ENCODE measurements around the gene DENND2D.

DENND2D gene

DNA sequence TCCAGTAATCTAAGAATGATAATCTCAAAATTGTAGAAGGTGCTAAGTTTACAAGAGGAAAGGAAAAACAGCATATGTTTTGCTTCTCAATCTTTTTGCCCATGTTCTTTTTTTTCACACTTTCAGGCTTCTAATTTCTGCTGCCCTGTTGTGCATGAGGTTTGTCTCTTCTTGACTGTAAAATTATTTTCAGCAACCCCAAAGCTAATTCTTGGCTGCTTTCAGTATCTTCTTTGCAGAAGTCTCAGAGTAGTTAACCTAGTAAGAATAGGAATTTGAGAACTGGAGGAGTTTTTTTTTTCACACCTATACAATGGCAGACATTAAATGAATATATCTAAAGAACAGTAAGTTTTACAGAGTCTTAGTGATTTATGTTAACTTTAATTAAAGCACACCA lies 26.4 kb downstream of the DENND2D start:
- no peak for DNase-seq

DNA sequence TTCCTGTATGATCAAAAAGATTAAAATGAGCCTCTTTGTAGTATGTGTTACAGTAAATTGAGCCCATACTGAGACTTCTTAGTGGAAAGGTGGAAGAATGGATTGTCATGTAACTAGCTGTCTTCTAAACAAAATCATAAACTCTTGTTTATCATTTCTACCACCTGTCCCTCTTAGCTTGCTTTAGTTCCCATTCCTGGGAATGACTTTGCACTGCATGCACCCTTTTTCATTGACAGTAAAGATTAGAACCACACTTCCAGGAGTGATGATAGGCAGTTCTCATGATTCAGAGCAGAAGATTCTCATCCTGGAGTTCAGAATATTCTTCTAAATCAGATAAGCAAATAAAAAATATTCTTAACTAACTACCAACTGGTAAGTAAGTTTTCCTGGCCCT lies 28.0 kb downstream of the DENND2D start:
- no peak for DNase-seq

DNA sequence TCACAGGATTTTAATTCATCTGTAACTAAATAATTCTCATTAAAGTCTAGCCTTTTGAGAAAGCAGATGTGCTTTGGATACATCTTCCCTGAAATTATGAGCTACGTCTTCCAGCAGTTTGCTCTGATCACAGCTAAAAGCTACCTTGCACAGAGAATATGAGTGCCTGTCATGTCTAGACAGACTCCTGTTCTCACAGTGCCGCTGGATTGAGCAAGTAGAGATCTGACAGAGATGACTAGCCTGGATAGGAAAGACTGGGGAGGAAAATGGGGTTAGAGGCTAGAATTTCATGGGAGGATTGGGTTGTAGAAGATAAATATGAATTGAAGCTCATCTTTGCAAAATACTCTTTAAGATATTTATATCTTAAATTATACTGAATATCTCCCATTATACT lies 36.3 kb downstream of the DENND2D start:
- DNase-seq, result no peak

DNA sequence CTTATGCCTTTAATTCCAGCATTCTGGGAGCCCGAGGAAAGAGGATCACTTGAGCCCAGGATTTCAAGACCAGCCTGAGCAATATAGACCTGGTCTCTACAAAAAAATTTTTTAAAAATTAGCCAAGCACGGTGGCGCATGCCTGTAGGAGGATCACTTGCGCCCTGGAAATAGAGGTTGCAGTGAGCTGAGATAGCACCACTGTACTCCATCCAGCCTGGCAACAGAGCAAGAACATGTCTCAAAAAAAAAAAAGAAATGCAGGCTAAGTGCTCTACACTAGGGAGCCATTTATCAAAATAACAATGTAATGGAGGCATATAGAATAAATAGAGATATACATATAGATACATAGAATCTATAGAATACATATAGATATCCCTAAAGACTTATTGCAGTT lies 37.1 kb downstream of the DENND2D start:
- DNase-seq, result no peak

DNA sequence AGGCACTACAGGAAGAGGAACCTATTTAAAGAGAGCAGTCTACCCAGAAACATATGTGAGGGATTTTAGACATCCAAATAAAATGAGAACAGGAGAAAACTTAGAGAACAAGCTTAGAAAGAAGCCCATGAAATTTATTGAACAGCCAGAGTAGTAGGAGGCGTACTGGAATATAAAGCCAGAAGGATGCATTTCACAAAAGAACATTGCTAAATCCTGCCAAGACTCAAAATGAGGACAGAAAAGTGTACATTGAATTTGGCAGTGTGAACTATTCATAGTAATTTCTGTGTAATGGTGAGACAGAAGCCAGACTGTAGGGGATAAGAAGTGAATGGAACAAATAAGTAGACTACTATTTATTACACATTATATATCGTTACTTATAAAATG lies 38.0 kb downstream of the DENND2D start:
- no peak for DNase-seq

DNA sequence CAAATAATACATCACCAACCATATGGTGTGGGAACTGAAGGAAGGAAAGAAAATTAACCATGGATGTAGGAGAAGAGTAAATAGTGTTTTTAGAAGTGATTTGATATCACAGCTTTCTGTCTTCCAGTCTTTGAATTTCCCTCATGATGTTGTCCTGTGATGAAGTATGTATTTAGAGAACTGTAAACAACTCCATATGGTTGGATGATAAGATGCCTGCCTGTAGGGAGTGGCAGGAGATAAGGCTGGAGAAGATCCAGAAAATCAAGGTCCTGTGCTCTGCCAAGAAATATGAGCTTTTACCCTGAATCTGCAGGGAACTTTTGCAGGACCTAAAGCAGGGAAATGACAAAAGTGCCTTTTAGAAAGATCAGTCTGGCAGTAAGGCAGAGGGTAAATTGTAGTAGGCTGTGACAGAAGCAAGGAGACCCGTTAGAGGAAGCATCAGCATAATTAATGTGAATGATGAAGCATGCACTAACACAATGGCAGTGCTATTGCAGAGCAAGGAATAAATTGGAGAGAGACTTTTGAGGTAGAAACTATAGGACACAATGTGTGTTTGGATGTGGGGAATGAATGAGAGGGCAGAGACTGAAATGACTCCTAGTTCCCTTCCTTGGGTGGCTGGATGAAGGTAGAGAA lies 38.5 kb downstream of the DENND2D start:
- DNase-seq, result no peak

DNA sequence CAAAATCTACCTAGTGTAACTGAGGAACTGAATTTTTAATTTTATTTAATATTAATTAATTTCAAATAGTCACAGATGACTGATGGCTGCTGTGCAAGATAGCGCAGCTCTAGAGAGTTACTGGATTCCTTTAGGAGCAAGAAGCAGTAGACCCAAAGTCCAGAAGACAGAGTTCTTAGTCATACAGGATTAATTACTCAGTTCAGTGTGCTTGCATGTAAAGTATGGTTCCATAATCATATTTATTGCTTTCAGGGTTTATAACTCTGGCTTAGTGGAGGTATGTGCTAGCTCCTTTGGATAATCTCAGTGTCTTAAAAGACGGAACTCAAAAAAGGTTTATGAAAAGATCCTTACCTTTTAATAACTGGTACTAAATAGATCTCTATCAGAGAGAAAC lies 43.0 kb downstream of the DENND2D start:
- no peak for DNase-seq

DNA sequence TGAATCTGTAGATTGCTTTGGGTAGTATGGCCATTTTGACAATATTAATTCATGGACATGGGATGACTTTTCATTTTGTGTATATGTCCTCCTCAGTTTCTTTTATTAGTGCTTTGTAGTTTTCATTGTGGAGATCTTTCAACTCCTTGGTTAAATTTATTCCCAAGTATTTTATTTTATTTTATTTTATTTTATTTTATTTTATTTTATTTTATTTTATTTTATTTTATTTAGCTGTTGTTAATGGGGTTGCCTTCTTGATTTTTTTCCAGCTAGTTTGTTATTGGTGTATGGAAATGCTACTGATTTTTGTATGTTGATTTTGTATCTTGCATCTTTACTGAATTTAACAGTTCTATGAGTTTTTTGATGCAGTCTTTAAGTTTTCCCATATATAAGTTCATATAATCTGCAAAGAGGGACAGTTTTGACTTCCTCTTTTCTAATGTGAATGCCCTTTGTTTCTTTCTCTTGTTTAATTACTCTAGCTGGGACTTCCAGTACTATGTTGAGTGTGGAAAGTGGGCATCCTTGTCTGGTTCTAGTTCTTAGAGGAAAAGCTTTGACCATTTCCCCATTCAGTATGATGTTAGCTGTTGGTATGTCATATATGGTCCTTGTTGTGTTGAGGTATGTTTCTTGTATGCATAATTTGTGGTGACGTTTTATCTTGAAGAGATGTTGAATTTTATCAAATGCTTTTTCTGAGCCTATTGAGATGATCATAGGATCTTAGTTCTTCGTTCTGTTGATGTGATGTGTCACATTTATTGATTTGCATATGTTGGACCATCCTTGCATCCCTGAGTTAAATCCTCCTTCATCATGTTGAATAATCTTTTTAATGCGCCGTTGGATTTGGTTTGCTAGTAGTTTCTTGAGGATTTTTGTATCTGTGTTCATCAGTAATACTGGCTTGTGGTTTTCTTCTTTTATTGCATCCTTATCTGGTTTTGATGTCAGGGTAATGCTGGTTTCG lies 46.1 kb downstream of the DENND2D start:
- DNase-seq, result no peak

DNA sequence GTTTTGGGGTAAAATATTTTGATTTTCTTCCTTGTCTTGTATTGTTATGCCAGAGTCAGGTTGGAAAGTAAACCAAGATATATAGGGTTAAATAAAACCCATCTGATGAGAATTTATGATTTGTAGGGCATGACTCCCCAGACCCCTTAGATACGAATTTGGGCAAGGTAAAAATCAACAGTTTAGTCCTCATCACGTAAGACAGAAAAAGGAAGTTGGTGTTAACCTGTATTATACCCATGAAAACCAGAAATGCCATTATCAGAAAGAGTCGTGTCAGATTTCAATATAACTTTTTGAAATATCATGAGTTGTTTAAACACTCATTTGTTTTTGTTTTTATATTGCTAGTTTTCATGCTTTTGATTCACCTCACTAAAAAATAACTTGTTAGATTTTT lies 48.6 kb downstream of the DENND2D start:
- no peak for DNase-seq

DNA sequence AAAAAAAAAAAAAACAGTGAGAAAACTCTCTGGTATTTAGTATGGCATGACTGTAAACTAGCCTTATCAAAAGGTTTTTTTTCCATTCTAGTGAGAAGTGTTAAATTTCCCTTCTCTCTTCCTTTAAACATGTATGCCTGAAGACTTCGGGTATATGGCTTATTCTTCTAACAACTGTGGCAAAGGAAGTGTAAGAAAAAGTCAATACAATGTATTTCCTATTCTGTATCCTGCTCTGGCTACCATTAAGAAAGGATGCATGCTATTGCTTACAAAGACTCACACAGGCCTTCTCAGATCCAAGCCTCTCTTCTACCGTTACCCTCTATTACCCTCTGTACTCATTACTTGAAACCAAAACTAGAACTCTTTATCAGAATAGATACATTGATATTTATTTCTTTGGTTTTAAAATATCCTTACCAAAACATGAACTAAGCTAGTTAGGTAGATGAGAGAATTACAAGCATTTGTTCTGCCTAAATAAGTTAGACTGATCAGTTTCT lies 52.0 kb downstream of the DENND2D start:
- DNase-seq, result no peak

DNA sequence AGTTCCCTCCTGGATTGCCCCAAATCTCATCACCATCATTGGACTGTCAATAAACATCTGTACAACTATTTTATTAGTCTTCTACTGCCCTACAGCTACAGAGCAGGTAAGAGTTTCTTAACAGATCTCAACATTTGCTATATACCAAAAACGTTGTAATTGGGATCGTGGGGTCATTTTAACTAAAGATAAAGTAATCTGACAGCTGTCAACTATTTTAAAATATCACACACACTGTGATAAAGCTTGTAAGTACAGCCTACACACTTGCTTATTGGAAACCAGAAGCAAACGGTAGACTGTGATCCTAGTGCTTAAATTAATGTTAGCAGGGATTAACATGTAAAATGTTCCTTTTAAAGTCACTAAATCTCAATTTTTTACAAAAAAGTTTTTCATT lies 52.5 kb downstream of the DENND2D start:
- DNase-seq, result no peak

DNA sequence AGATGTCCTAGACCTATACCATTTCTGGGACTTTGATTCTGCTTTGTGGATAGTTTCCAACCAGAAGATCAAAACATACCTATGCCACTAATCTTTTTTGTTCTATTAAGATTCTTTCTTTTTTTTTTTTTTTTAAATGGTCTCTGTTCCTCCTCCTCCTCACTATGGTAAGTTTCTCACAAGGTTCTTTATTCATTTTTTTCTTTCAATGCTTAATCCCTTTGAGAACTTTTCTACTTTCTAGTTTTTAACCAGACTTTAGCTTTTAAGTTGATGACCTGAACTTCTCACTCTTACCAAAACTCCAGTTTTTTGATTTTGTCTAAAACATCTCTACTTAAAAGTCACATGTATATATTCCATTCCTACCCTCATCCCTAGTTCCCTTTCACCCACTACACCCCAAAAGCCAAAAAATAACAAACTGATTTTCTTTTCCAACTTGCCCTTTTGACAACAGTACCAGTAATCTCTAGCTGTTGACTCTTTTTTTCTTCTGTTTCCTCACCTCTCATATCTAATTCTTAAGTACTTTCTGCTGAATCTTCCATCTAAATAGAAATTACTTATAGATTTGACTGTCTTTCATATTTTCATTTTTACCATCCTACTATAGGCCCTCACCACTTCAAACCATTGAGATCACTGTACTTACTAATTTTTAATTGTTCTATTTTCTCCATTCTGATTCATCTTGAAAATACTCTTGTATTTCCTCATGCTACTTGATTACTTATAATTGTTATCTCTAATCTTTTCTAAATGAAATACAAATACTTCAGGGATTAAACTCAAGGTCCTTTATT lies 54.3 kb downstream of the DENND2D start:
- no peak for DNase-seq

DNA sequence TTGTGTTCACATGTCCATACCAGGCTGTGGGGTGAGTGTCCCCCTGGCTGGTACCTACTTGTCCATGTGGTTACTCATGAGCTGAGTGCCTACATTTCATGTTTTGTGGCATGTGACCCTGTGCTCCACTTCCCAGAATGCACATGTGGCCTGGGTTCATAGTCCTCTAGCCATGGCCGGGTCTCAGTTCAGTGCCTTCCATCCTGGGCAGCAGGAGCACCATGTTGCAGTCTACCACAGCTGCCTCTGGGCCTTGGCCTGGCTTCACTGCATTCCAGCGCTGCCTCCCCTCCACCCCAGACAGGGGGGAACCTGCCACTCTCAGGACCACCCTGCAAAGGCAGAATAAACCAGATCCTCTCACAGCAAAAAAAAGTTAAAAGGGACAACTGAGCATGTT lies 54.9 kb downstream of the DENND2D start:
- DNase-seq, result no peak

DNA sequence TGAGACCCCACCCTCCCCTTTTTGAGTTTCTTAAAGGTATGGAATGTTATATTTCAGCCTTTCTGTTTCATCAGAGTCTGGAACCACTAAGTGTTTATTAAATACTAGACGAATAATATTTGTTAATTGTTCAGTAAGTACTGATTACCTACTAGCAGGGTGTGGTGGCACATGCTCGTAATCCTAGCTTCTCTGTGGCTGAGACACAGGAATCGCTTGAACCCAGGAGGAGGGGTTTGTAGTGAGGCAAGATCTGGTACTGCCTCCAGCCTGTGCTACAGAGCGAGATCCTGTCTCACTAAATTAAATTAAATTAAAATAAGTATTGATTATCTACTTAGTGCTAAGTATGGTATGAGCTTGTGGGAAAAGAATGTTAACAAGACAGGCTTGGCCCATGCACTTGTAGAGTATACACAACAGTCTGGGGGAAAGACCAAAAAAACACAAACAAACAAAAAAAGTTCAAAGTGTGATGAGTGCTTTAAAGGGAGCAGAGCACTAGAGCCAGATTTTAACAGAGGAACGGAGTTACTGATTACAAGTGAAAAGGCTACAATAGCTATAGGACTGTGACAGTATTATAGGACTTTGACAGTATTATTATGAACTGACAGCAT lies 58.0 kb downstream of the DENND2D start:
- DNase-seq, result no peak

DNA sequence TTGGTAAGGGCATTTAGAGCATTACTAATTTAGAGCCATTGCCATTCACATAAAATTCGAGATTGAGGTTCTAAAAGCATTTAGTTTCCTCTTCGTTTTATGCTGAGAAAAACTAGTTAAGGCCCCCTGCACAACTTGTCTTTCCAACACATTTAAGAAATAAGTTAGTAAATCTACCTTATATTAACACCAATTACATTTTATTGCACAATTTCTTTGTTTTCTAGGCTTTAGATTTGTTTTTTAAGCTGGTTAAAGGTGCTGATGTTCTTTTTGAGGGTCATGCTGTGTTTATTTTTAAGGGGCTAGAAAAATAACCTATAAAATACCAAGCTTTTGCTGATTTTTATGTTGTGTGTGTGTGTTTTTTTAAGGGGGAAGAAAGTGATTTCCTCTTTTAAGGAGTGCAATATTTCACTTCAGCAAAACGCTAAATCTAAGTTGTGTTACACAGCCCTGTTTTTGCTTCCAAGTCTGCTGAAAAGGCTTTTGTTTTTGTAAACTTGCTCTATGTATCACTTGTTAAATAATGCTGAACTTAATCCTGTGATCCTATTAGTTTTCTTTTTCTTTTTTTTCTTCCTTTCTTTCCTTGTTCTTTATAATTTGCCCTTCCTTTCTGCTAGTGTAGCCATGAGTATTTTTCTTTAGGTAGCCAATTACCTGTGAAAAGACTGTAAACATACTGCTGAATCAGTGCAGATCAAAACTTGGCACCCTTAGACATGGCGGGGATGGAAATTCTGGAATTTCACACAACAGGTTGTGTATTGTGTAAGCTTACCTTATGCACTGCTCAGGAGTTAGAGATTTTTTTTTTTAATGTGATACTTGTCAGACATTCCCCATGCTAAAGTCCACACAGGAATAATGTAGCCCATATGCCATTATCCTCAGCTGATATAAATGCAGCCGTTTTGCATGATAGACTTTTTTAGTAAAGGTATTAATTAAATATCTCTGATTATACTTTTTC lies 58.9 kb downstream of the DENND2D start:
- no peak for DNase-seq

DNA sequence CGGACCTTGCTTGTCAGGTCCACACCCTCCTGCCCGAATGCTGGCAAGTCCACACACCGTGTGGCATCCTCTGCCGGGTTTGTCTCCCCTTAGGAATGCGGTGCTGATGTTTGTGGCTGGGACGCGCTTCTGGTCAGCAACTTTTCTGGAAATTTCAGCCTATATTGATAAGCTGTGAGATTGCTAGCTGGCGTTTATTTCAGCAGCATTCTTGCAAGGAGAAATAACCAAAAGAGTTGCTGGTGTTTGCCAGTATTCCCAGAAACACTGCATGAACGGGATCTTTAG lies 59.8 kb downstream of the DENND2D start:
- no peak for DNase-seq

DNA sequence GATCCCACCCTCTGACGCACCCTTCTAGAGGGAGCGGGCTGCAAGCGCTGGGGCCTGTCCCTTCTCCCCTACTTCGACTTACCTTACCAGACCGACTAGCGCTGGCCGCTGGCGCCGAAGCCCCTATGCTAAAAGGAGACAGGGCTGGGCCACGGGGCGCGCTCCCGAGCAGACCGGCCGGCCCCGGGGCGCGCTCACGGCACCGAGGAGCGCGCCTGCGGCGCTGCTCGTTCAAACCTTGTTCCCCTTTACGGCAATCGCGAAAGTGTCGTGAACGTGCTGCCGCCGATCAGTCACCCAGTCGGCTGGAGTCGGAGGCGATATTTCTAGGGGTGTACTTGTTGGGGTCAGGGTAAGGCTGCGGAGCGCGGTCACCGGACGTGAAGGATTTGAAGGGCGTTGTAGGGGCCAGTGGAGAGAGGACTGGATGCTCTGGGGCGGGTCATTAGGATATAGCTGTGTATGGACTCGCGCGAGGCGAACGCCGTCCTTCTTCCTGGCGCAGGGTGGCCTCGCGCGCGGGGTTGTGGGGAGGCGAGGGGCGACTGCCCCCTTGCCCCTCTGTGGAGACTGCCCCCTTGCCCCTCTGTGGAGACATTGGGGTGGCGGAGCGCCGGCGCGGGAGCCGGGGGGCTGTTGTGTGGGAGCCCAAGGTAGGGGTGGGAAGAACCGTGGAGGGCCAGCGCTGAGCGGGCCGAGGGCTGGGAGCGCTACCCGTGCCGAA lies 60.3 kb downstream of the DENND2D start, which contains the start of the genes CEPT1 and DRAM2:
TSS of gene CEPT1 (plus strand) at position 268 of the 724 bp plus-strand sequence. CDS start 7,492 bp downstream, outside the sequence.
TSS of gene DRAM2 (minus strand) at position 138 of the 724 bp plus-strand sequence. CDS start 8,539 bp downstream, outside the sequence.
- peak; percentile 76 to 82 for DNase-seq

DNA sequence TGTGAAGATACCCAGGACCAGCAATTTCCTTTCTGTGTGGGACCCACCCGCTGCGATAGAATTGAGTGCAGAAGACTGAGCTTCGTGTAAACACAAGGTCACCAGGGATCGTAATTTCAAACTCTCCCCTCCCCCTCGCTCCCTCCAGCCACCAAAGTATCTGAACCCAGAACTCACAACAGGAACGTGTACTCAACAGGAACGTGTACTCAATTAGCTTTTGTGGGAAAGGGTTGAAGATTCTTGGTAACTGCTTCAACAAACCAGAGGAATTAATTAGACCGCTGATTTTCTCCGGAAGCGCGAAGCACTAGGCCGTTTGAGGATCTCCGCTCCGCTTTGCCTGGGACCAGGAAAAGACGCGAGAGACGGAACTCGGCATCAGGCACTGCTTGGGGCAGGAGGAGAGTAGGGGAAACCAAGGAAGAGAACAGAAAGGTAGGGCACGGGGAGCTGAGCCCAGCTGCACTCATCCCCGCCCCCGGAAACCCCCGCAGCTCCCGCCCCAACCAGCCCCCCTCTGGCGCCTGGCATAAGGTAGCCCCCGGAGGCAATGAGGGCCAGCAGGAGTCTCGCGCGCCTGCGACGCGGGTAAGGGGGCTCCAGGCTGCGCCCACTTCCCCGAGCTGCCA lies 61.0 kb downstream of the DENND2D start:
- peak; percentile 22 to 31 for DNase-seq
